OCI-LY7 (cell line): Measurements from ENCODE around the gene VSIG4. TPM values are rescaled to one million over a fixed set of nuclear protein-coding genes. Genes with fewer than 3 reads are reported as not detected.

Source experiments
- BruUV-seq: library from RNA; stranded (reverse); fragments of 400-500 nt; replicated peaks from 2 replicates; lab custom pipeline; 2021; lab: Mats Ljungman, UMichigan
- CTCF ChIA-PET: fragments of 300-600 bp; sonication (Branson Sonifier 250); formaldehyde crosslinking; loops from one replicate; lab custom pipeline; 2022; ENCODE audit warnings: antibody characterized with exemption; ENCODE audit not compliant: unreplicated experiment; lab: Charles Lee
- POLR2A ChIA-PET: fragments of 300-600 bp; sonication (Branson Sonifier 250); formaldehyde crosslinking; loops from one replicate; lab custom pipeline; 2022; ENCODE audit warnings: antibody characterized with exemption; lab: Charles Lee
- DNase-seq: peaks from one replicate; pipeline ENCODE4 v3.0.0-alpha.2; 2015; ENCODE audit warnings: low spot score
- H2AFZ ChIP-seq: fragments of 200-600 bp; sonication (generic), shearing (Covaris generic); 2 replicates; pipeline ENCODE4 v1.6.1; 2014; ENCODE audit warnings: mild to moderate bottlenecking, antibody characterized with exemption, low read length, moderate library complexity
- H3K27ac ChIP-seq: fragments of 200-600 bp; sonication (generic); 2 replicates; pipeline ENCODE4 v1.5.1; 2014; ENCODE audit warnings: mixed run types, low read depth, mild to moderate bottlenecking, moderate library complexity, low read length, inconsistent platforms; ENCODE audit not compliant: poor library complexity, severe bottlenecking
- H3K36me3 ChIP-seq: fragments of 200-600 bp; sonication (generic); 2 replicates; pipeline ENCODE4 v1.6.1; 2014; ENCODE audit warnings: mild to moderate bottlenecking, antibody characterized with exemption, low read length, moderate library complexity, mixed read lengths; ENCODE audit not compliant: insufficient read depth
- H3K4me1 ChIP-seq: fragments of 200-600 bp; sonication (generic); 2 replicates; pipeline ENCODE4 v1.5.1; 2014; ENCODE audit warnings: mild to moderate bottlenecking, low read length; ENCODE audit not compliant: insufficient read depth, poor library complexity, severe bottlenecking
- H3K4me2 ChIP-seq: fragments of 200-600 bp; sonication (generic); 2 replicates; pipeline ENCODE4 v1.6.1; 2014; ENCODE audit warnings: mild to moderate bottlenecking, low read length
- H3K4me3 ChIP-seq: fragments of 200-600 bp; sonication (generic); 2 replicates; pipeline ENCODE4 v1.5.1; 2014; ENCODE audit warnings: mild to moderate bottlenecking, low read depth, low read length; ENCODE audit not compliant: poor library complexity, severe bottlenecking
- H3K79me2 ChIP-seq: fragments of 200-600 bp; sonication (generic); 2 replicates; pipeline ENCODE4 v1.6.1; 2016; ENCODE audit warnings: low read depth, mild to moderate bottlenecking, low read length, moderate library complexity, mixed read lengths; ENCODE audit not compliant: insufficient read depth
- H3K9me2 ChIP-seq: fragments of 200-600 bp; sonication (generic); 2 replicates; pipeline ENCODE4 v1.6.1; 2016; ENCODE audit warnings: mild to moderate bottlenecking, low read length, mixed read lengths; ENCODE audit not compliant: insufficient read depth
- H3K9me3 ChIP-seq: fragments of 200-600 bp; sonication (generic); 2 replicates; pipeline ENCODE4 v1.6.1; 2014; ENCODE audit warnings: mild to moderate bottlenecking, mixed run types, low read length, mixed read lengths
- H4K20me1 ChIP-seq: fragments of 200-600 bp; sonication (generic); 2 replicates; pipeline ENCODE4 v1.6.1; 2014; ENCODE audit warnings: mild to moderate bottlenecking, antibody characterized with exemption, low read length, moderate library complexity, mixed read lengths; ENCODE audit not compliant: insufficient read depth
- EZH2phosphoT487 ChIP-seq: fragments of 200-600 bp; sonication (generic); IDR thresholded peaks from 2 replicates; pipeline ENCODE4 v1.6.1; 2018; ENCODE audit warnings: low read depth, borderline replicate concordance, mild to moderate bottlenecking, mixed run types, antibody characterized with exemption, low read length, moderate library complexity, mixed read lengths
- intact Hi-C: fragments of 100-400 bp; cut with micrococcal nuclease; formaldehyde crosslinking; loops from one replicate; pipeline ENCODE4 v1.10.0; 2022; ENCODE audit not compliant: unreplicated experiment
- total RNA-seq, 2 experiments: library from RNA; depleted of rRNA in 1 of 2; stranded (reverse); fragments of >200 nt in 1 of 2; shearing (Covaris generic) in 1 of 2; gene quantifications; 2 replicates each; pipeline ENCODE4 v1.2.3, GENCODE V29; 2014 to 2022
- TF ChIP-seq, protein P1 (sequence below): fragments of 200-600 bp; sonication (generic); conservative IDR thresholded peaks from 2 replicates; pipeline ENCODE4 v1.5.1; 2014; ENCODE audit warnings: mild to moderate bottlenecking, antibody characterized with exemption, low read length, moderate library complexity, mixed read lengths

The VSIG4 gene
- total RNA-seq, 2 experiments from 2014 or later = not detected

DNA sequence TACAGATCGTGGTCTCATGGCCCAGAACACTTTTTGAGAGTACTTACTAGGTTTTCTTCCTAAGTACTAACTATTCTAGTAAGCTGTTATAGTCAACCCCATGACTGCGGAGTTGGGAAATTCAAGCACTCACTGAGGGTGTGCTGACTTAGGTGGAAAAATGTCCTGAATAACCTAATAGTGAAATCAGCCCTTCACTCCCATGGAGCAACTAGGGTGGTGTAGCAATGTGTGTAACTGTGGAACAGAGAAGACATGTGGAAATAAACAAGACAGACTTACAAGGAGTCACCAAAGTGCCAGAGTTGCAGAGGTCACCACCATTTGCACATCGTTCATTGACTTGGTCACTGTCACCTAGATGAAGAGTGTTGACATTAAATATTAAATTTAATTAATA is 12.1 kb upstream of the VSIG4 start:
- no peak for DNase-seq
- H3K36me3 ChIP-seq = no peaks in the 10 kb centered on the region
- H2AFZ ChIP-seq = no peak overlapping the region
- no peak overlapping the region for H3K27ac ChIP-seq
- ChIA-PET CTCF (no interaction called here), POLR2A (interaction anchor here (0.7 kb wide), 1 partner anchor 364 kb away, joined by 7 read pairs; no protein-coding TSS in a partner anchor)
- no peak overlapping the region for H3K4me2 ChIP-seq
- no peak for TF ChIP-seq EZH2phosphoT487
- H4K20me1 ChIP-seq = no peaks in the 10 kb centered on the region
- peaks cover 17% of the 10 kb centered on the region for H3K4me1 ChIP-seq
- BruUV-seq = no TSS peak
- no peaks in the 10 kb centered on the region for H3K79me2 ChIP-seq
- intact Hi-C loops = no loop called here
- H3K9me3 ChIP-seq = no peaks in the 10 kb centered on the region
- no peaks in the 10 kb centered on the region for H3K9me2 ChIP-seq
- no peak overlapping the region for H3K4me3 ChIP-seq

DNA sequence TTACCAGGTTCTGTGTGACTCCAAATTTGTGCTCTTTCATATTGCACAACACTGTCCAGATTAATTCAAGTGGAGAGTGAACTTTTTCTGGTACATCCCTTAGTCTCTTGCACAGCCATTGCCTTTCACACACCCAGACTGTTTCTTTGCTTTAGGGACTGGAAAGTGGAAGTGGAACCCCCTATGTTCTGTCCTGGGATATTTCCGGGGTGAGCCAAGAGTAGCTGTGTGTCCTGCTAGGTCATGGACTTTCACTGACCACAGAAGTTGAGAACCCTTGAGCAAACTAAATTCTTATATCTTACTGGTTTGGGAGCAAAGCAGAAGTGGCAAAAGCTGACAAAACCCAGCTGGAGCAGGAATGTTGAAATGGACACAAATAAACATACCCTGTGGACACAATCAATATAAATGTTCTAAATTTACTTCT is 10.3 kb upstream of the VSIG4 start:
- no peak for DNase-seq
- Histone ChIP-seq H3K79me2 (no peaks in the 10 kb centered on the region), H3K9me3 (no peaks in the 10 kb centered on the region), H2AFZ (0 out of 2 replicates have a peak overlapping the region, but pooled peaks have one; percentile 6), H3K4me1 (peaks cover 34% of the 10 kb centered on the region), H3K27ac (no peak overlapping the region), H4K20me1 (no peaks in the 10 kb centered on the region), H3K36me3 (no peaks in the 10 kb centered on the region), H3K4me3 (no peak overlapping the region), H3K4me2 (no peak overlapping the region), H3K9me2 (no peaks in the 10 kb centered on the region)
- intact Hi-C loops = no loop called here
- CTCF ChIA-PET = no interaction called here
- BruUV-seq = no TSS peak
- POLR2A ChIA-PET = interaction anchor here (0.7 to 0.8 kb wide), 2 partner anchors 9 to 30 kb away, joined by 3 read pairs; no protein-coding TSS in a partner anchor
- no peak for TF ChIP-seq EZH2phosphoT487
- TF ChIP-seq, protein P1, sequence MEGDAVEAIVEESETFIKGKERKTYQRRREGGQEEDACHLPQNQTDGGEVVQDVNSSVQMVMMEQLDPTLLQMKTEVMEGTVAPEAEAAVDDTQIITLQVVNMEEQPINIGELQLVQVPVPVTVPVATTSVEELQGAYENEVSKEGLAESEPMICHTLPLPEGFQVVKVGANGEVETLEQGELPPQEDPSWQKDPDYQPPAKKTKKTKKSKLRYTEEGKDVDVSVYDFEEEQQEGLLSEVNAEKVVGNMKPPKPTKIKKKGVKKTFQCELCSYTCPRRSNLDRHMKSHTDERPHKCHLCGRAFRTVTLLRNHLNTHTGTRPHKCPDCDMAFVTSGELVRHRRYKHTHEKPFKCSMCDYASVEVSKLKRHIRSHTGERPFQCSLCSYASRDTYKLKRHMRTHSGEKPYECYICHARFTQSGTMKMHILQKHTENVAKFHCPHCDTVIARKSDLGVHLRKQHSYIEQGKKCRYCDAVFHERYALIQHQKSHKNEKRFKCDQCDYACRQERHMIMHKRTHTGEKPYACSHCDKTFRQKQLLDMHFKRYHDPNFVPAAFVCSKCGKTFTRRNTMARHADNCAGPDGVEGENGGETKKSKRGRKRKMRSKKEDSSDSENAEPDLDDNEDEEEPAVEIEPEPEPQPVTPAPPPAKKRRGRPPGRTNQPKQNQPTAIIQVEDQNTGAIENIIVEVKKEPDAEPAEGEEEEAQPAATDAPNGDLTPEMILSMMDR = no peak

DNA sequence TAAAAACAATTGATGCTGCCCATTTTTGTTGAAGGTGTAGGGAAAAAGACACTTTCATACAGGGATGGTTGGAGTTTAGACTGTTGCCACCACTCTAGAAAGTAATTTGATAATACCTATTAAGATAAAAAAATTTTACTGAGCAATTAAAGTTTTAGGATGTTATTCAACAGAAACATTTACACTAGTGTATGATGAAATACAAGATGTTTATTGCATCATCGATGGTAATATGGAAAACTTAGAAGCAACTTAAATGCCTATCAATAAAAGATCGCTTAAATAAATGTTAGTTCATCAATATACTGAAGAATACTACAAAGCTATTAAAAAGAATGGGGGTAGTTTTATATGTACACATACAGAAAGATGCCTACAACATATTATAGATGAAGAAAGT is 9.2 kb upstream of the VSIG4 start:
- Histone ChIP-seq H3K79me2 (no peaks in the 10 kb centered on the region), H3K4me2 (no peak overlapping the region), H3K9me2 (no peaks in the 10 kb centered on the region), H3K4me1 (peaks cover 34% of the 10 kb centered on the region), H3K4me3 (no peak overlapping the region), H3K27ac (no peak overlapping the region), H3K36me3 (no peaks in the 10 kb centered on the region), H3K9me3 (no peaks in the 10 kb centered on the region), H4K20me1 (no peaks in the 10 kb centered on the region), H2AFZ (no peak overlapping the region)
- DNase-seq = no peak
- intact Hi-C loops = loop anchor here (5.0 kb wide), 1 partner anchor 37 kb away; no protein-coding TSS in a partner anchor
- TF ChIP-seq, protein P1 = no peak
- TF ChIP-seq EZH2phosphoT487 = no peak
- ChIA-PET CTCF (no interaction called here), POLR2A (interaction anchor here (0.5 kb wide), 1 partner anchor 25 kb away, joined by 5 read pairs; no protein-coding TSS in a partner anchor)
- no TSS peak for BruUV-seq
